Measurements from ENCODE around the gene LYRM1. TPM values are rescaled to one million over a fixed set of nuclear protein-coding genes. Genes with fewer than 3 reads are reported as not detected.

Gene LYRM1
- total and polyA plus RNA-seq, 10 of the 15 experiments (the other 5 are each of a cell fraction or from before 2014, with no cell fraction given), result 18.4 to 54.4 (median 38.0) TPM

GRCh38 chr16:20911361-20911760 is 10.8 kb downstream of the LYRM1 start (continued):
- no peak for TF ChIP-seq EZH2 (IDR thresholded peaks at IDR 0.05; ENCODE audit: borderline replicate concordance, control insufficient read depth, low read depth, low read length)
- no peak for TF ChIP-seq JUNB (IDR thresholded peaks at IDR 0.05)
- no peak for TF ChIP-seq SRF (IDR thresholded peaks at IDR 0.05; ENCODE audit: low read depth in 2 of 2, low read length in 2 of 2)
- TF ChIP-seq BACH1 (IDR thresholded peaks at IDR 0.05; ENCODE audit: borderline replicate concordance), result no peak
- no peak for TF ChIP-seq CBX5 (IDR thresholded peaks at IDR 0.05; ENCODE audit: low read depth)

GRCh38 chr16:20916289-20916688 is 15.7 kb downstream of the LYRM1 start:
- ATAC-seq (no peak), DNase-seq (ENCODE audit: low read depth, low spot score) (no peak), FAIRE-seq (no peak)
- no peaks in the 10 kb centered on the region; a peak in 1 of 4 replicates for H3K36me3 ChIP-seq (ENCODE audit: control insufficient read depth in 2 of 2, insufficient read depth in 2 of 2, low read length in 1 of 2)
- 98% methylated on average over 10 of the region's 10 CpGs for WGBS (ENCODE audit: insufficient coverage, insufficient replicate concordance, low lambda C conversion rate, missing lambda C conversion rate)
- no peaks in the 10 kb centered on the region for H3K9me3 ChIP-seq (replicated peaks; ENCODE audit: control insufficient read depth, insufficient read depth, low read length)
- H2AFZ ChIP-seq (ENCODE audit: control insufficient read depth, low read depth, low read length), result no peak overlapping the region
- in situ Hi-C loops (cut with MboI) (no loop called here), intact Hi-C loops (cut with micrococcal nuclease; ENCODE audit: unreplicated experiment) (no loop called here)
- H3K9ac ChIP-seq (ENCODE audit: control insufficient read depth, insufficient read depth, low read length), result no peak overlapping the region
- no peaks in the 10 kb centered on the region for H4K20me1 ChIP-seq (ENCODE audit: control insufficient read depth, insufficient read depth)
- H3K79me2 ChIP-seq (ENCODE audit: control insufficient read depth, insufficient read depth, low read length), result no peaks in the 10 kb centered on the region
- H3K27ac ChIP-seq (ENCODE audit: control insufficient read depth, insufficient read depth), result no peak overlapping the region
- POLR2A ChIA-PET, result interaction anchor here (0.5 to 1.3 kb wide), 2 partner anchors 14 to 38 kb away, joined by 3 read pairs; no protein-coding TSS in a partner anchor
- SMC1A ChIA-PET (ENCODE audit: uncharacterized antibody, unreplicated experiment), result interaction anchor here (0.9 kb wide), 1 partner anchor 64 kb away, joined by 3 read pairs; no protein-coding TSS in a partner anchor
- no peak overlapping the region for H3K4me3 ChIP-seq
- CTCF ChIA-PET, result no interaction called here
- H3K27me3 ChIP-seq (replicated peaks in 1 of 2; ENCODE audit: control insufficient read depth in 2 of 2, insufficient read depth in 2 of 2, low read length in 1 of 2), result no peaks in the 10 kb centered on the region
- no TSS peak for BruUV-seq (replicated peaks)
- no peak overlapping the region for H3K4me2 ChIP-seq (ENCODE audit: control insufficient read depth, insufficient read depth)
- H3K4me1 ChIP-seq (ENCODE audit: control insufficient read depth, insufficient read depth, low read length), result no peaks in the 10 kb centered on the region
- TF ChIP-seq RUNX3 (IDR thresholded peaks at IDR 0.05; ENCODE audit: low read length) (no peak), ZNF217 (IDR thresholded peaks at IDR 0.05) (no peak), EZH2 (IDR thresholded peaks at IDR 0.05; ENCODE audit: borderline replicate concordance, control insufficient read depth, low read depth, low read length) (no peak), HDAC6 (IDR thresholded peaks at IDR 0.05; ENCODE audit: unreplicated experiment) (no peak), CHD4 (IDR thresholded peaks at IDR 0.05) (no peak), CTCF (IDR thresholded peaks at IDR 0.05 in 2 of 3, conservative IDR thresholded peaks at IDR 0.05 in 1 of 3; ENCODE audit: control insufficient read depth in 2 of 3, extremely low read depth in 1 of 3, insufficient read depth in 1 of 3, low read depth in 3 of 3, low read length in 3 of 3) (no peak), KLF5 (IDR thresholded peaks at IDR 0.05; ENCODE audit: partially characterized antibody) (no peak), NR2C2 (IDR thresholded peaks at IDR 0.05; ENCODE audit: borderline replicate concordance, control insufficient read depth, insufficient read length, low read depth) (no peak), IKZF2 (IDR thresholded peaks at IDR 0.05) (no peak), CHD2 (IDR thresholded peaks at IDR 0.05; ENCODE audit: borderline replicate concordance, low read depth, low read length) (no peak)
- RAD21 ChIA-PET (ENCODE audit: unreplicated experiment), result no interaction called here

All from GM12878 (cell line).